Upper lobe of left lung (tissue), 4 donors: ENCODE measurements around the gene ROS1.

Source experiments
- CTCF ChIP-seq, 6 experiments: fragments of 450-650 bp in 4 of 6; fragments of 200-600 bp in 2 of 6; sonication (generic) in 2 of 6; IDR thresholded peaks; one replicate each; pipeline ENCODE4 v1.5.1; 2016 to 2019; ENCODE audit warnings: antibody characterized with exemption in 6 of 6
- POLR2A ChIP-seq, 4 donors: fragments of 450-650 bp; IDR thresholded peaks; one replicate each; pipeline ENCODE4 v1.5.1; 2016 to 2017; ENCODE audit warnings: antibody characterized with exemption in 4 of 4, mild to moderate bottlenecking in 2 of 4

DNA sequence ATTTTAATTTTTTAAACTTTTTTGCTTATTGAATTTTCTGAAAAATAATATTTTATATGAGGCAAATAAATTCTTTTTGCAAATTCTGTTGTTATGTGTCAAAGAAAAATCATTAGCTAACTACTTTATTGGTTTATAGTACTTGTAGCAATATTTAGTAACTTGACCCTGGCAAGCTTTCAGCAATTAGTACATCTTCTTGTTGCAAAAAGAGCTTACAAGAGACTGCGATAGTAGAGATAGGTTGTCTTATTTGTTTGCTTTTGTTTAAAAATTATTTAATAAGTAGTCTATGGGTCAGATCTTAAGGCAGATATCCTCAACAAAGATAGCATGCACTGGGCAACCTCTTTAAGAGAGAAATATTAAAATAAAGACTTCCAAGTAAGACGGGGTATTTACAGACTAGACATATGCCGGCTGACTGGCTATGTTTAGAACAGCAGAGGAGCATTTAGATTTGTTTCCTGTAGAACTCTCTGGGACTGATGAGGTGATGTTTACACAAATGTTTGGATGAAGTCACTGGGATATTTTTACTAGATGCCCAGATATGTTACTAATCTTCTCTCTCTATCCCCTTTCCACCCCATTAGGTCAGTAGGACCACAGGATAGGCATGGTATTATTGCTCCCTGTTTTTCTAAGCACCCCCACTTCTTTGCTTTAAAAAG is 135.4 kb downstream of the ROS1 start:
- TF ChIP-seq CTCF (IDR thresholded peaks at IDR 0.05) (no peak), POLR2A (IDR thresholded peaks at IDR 0.05) (no peak)
